Stimulated activated CD4-positive, alpha-beta T cell treated with anti-CD3 and anti-CD28 coated beads, Interleukin-15, amount 100 ng/mL, for 1 hour (primary cell): Measurements from ENCODE around the gene GPR142.
A peak's percentile ranks its signal among the peaks of the same experiment; 100 is the strongest.

Experiments
- DNase-seq, 2 donors: peaks; one replicate each; pipeline ENCODE4 v3.0.0-alpha.2; 2020; ENCODE audit warnings: low read depth in 1 of 2, low spot score in 1 of 2

The GPR142 gene

GRCh38 chr17:74368341-74369081 is 1.2 kb downstream of the GPR142 start:
- DNase-seq = peak; percentile 58 to 64

GRCh38 chr17:74369221-74369620 is 1.9 kb downstream of the GPR142 start:
- DNase-seq = peak; percentile 17 to 54

- no peak for DNase-seq
These were observed 2.6 kb downstream of the GPR142 start for GRCh38 chr17:74369665-74370490.

- no peak for DNase-seq
These were observed 4.4 kb downstream of the GPR142 start for GRCh38 chr17:74371653-74372147.

- DNase-seq = no peak
These were observed 5.1 kb downstream of the GPR142 start for GRCh38 chr17:74372426-74372825.

- no peak for DNase-seq
These were observed 6.7 kb downstream of the GPR142 start for GRCh38 chr17:74373838-74374606.

- DNase-seq = no peak
These were observed 7.6 kb downstream of the GPR142 start for GRCh38 chr17:74374858-74375257.

GRCh38 chr17:74379495-74380085 is 12.3 kb downstream of the GPR142 start:
- DNase-seq = peak; percentile 79 to 88

- no peak for DNase-seq
These were observed 13.0 kb downstream of the GPR142 start for GRCh38 chr17:74380086-74380958.

- no peak for DNase-seq
These were observed 13.9 kb downstream of the GPR142 start for GRCh38 chr17:74380959-74381808.

GRCh38 chr17:74383141-74383540 is 15.8 kb downstream of the GPR142 start:
- no peak for DNase-seq

GRCh38 chr17:74385201-74385600 is 17.9 kb downstream of the GPR142 start:
- DNase-seq = no peak

GRCh38 chr17:74386386-74386785 is 19.1 kb downstream of the GPR142 start:
- no peak for DNase-seq

GRCh38 chr17:74387365-74388218 is 20.3 kb downstream of the GPR142 start:
- DNase-seq = no peak

GRCh38 chr17:74389084-74389753 is 21.9 kb downstream of the GPR142 start:
- DNase-seq = no peak

- no peak for DNase-seq
These were observed 22.8 kb downstream of the GPR142 start for GRCh38 chr17:74389937-74390679.
